ENCODE results near the gene SFT2D1. TPM values are rescaled to one million over a fixed set of nuclear protein-coding genes. Genes with fewer than 3 reads are reported as not detected.
"Not testable (repeated sequence)": the region's sequence is repeated elsewhere in the genome, so short reads cannot be mapped to it uniquely, and the experiment has no call there.

The SFT2D1 gene
- total RNA-seq, 3 donors from 2014 or later = 58.7 to 65.4 (median 60.7) TPM

DNA sequence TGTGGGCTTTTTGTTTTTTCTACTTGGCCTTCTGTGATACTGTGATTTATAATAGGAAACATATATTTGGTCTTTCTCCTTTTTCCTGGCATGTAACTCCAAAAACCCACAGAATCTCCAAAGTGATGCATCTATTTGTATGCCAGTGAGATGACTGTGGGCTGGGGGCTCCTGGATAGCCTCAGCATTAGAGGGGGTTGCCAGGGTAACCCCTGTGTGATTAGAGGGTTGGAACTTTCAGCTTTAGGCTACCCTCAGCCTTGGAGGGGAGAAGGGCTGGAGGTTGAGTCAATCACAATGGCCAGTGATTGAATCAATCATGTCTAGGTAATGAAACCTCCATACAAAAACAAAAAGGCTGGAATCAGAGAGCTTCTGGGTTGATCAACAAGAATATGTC lies 10.6 kb upstream of the SFT2D1 start:
- H3K36me3 Mint-ChIP-seq (ENCODE audit: insufficient read depth) = no peaks in the 10 kb centered on the region
- peaks cover 15% of the 10 kb centered on the region for H3K27me3 Mint-ChIP-seq (ENCODE audit: low read depth)
- H3K4me3 Mint-ChIP-seq = no peak overlapping the region
- peaks cover 25% of the 10 kb centered on the region for H3K9me3 Mint-ChIP-seq
- DNase-seq (no peak), ATAC-seq (no peak)
- peaks cover 5% of the 10 kb centered on the region for H3K4me1 Mint-ChIP-seq (ENCODE audit: low read depth)

DNA sequence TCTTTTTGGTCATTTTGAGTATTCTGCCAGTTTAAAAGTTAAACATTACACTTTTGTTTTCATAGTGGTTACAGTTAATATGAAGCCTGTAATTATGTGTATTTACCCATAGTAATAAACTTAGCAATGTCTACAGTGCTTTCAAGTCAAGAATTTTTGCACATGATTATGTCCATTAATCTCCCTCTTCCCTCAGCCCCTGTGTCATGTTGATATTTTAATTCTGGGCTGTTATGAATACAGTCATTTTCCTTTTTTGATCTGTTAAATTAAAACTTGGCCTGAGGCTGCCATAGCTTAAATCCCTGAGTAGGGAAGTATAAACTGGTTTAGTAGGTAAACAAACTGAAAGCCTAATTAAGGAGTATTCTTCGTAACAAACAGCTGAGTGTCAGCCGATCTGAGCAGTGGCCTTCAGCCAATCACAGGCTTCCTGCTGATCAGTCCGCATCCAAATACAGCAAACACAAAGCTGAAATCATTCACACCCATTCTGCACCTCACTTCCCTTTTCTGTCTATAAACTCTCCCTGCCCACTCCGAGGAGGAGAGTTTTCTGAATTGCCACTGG lies 9.5 kb upstream of the SFT2D1 start:
- peaks cover 15% of the 10 kb centered on the region for H3K27me3 Mint-ChIP-seq (ENCODE audit: low read depth)
- H3K4me3 Mint-ChIP-seq = no peak overlapping the region
- ATAC-seq (no peak), DNase-seq (no peak)
- H3K36me3 Mint-ChIP-seq (ENCODE audit: insufficient read depth) = no peaks in the 10 kb centered on the region
- H3K4me1 Mint-ChIP-seq (ENCODE audit: low read depth) = peaks cover 6% of the 10 kb centered on the region
- H3K9me3 Mint-ChIP-seq = peaks cover 25% of the 10 kb centered on the region

DNA sequence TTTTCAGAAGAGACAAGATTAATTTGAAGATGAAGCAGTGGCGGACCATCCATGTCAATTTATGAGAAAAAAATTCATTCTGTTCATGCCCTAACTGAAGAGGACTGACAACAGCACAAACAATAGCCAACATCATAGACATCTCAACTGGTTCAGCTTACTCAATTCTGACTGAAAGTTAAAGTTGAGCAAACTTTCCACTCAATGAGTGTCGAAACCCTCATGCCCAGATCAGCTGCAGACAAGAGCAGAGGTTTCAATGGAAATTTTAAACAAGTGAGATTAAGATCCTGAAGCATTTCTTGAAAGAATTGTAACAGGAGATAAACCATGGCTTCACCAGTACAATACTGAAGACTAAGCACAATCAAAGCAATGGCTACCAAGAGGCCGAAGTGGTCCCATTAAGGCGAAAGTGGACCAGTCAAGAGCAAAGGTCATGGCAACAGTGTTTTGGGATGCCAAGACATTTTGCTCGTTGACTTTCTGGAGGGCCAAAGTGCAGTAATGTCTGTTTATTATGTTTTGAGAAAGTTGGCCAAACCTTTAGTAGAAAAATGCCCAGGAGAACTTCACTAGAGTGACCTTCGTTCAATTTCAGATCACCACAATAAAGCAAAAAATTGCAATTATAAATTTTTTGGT lies 6.1 kb upstream of the SFT2D1 start:
- no peak for DNase-seq
- no peak for ATAC-seq
- Mint-ChIP-seq H3K36me3 (ENCODE audit: insufficient read depth) (no peaks in the 10 kb centered on the region), H3K4me1 (ENCODE audit: low read depth) (peaks cover 6% of the 10 kb centered on the region), H3K27me3 (ENCODE audit: low read depth) (peaks cover 2% of the 10 kb centered on the region), H3K4me3 (no peak overlapping the region), H3K9me3 (peaks cover 25% of the 10 kb centered on the region)

- Mint-ChIP-seq H3K4me1 (ENCODE audit: low read depth) (peaks cover 8% of the 10 kb centered on the region), H3K4me3 (no peak overlapping the region)
- no peak for ATAC-seq
Measured at GRCh38 chr6:166346965-166347364, 4.6 kb upstream of the SFT2D1 start.

DNA sequence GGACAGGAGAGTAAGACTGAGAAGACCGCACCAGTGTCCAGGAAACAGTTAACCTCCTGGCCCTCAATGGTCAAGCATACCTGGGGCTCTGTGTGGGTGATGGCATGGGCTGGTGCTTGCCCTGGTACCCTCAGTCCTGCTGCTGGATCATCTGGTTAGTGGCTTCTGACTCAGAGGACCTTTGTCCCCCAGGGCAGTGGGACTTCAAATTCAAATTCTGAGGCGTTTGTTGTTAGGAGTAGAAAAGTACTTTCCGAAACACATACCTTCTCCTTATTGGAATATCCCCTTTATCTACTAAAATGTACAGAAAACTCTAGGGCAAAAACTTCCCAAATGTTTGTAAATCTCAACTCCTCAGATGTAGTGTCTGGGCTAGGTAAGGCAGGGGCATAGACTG lies 4.1 kb upstream of the SFT2D1 start:
- no peak overlapping the region for H3K4me3 Mint-ChIP-seq
- peaks cover 10% of the 10 kb centered on the region for H3K4me1 Mint-ChIP-seq (ENCODE audit: low read depth)
- peaks cover 2% of the 10 kb centered on the region for H3K36me3 Mint-ChIP-seq (ENCODE audit: insufficient read depth)
- no peaks in the 10 kb centered on the region for H3K27me3 Mint-ChIP-seq (ENCODE audit: low read depth)
- DNase-seq (no peak), ATAC-seq (no peak)
- peaks cover 22% of the 10 kb centered on the region for H3K9me3 Mint-ChIP-seq

More at GRCh38 chr6:166346965-166347364, 4.6 kb upstream of the SFT2D1 start:
- no peak for DNase-seq
- H3K9me3 Mint-ChIP-seq = peaks cover 25% of the 10 kb centered on the region
- H3K36me3 Mint-ChIP-seq (ENCODE audit: insufficient read depth) = peaks cover under 1% of the 10 kb centered on the region
- H3K27me3 Mint-ChIP-seq (ENCODE audit: low read depth) = no peaks in the 10 kb centered on the region

DNA sequence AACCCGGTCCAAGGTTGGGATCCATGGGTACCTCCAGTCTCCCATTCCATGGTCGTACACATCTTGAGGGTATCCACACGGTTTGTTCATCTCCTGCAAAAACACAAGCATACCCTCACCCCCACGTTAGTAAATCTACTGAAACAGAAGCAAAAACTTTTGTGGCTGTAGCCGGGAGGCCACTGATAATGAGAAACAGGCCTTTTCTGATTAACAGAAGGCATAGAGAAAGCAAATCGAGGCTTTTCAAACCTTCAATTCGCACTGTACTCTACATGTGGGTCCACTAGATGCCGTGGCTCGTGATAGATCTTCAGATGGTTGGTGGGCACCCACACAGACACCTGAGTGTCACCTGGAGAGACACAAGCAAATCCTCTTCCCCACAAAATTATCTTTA lies 3.3 kb upstream of the SFT2D1 start:
- Mint-ChIP-seq H3K9me3 (peaks cover 16% of the 10 kb centered on the region), H3K4me1 (ENCODE audit: low read depth) (peaks cover 12% of the 10 kb centered on the region)
- not testable (repeated sequence) for H3K36me3 Mint-ChIP-seq (ENCODE audit: insufficient read depth); H3K27me3 Mint-ChIP-seq (ENCODE audit: low read depth); ATAC-seq; H3K4me3 Mint-ChIP-seq; DNase-seq

GRCh38 chr6:166344921-166345320 lies 2.6 kb upstream of the SFT2D1 start:
- ATAC-seq, H3K9me3 Mint-ChIP-seq: not testable (repeated sequence)

GRCh38 chr6:166344240-166344639 lies 1.9 kb upstream of the SFT2D1 start:
- Mint-ChIP-seq H3K27me3 (ENCODE audit: low read depth) (no peaks in the 10 kb centered on the region), H3K4me3 (no peak overlapping the region), H3K4me1 (ENCODE audit: low read depth) (peaks cover 12% of the 10 kb centered on the region), H3K36me3 (ENCODE audit: insufficient read depth) (peaks cover 2% of the 10 kb centered on the region), H3K9me3 (peaks cover 2% of the 10 kb centered on the region)
- no peak for DNase-seq
- no peak for ATAC-seq

More at GRCh38 chr6:166344921-166345320, 2.6 kb upstream of the SFT2D1 start:
- not testable (repeated sequence) for H3K36me3 Mint-ChIP-seq (ENCODE audit: insufficient read depth); H3K27me3 Mint-ChIP-seq (ENCODE audit: low read depth); H3K4me3 Mint-ChIP-seq; DNase-seq
- H3K4me1 Mint-ChIP-seq (ENCODE audit: low read depth) = peaks cover 12% of the 10 kb centered on the region

- Mint-ChIP-seq H3K4me3 (peak overlapping the region; percentile 97), H3K9me3 (no peaks in the 10 kb centered on the region), H3K4me1 (ENCODE audit: low read depth) (peaks cover 9% of the 10 kb centered on the region), H3K27me3 (ENCODE audit: low read depth) (no peaks in the 10 kb centered on the region), H3K36me3 (ENCODE audit: insufficient read depth) (peaks cover 5% of the 10 kb centered on the region)
- DNase-seq = no peak
- ATAC-seq = no peak
Measured at GRCh38 chr6:166343150-166343487, 774 bp upstream of the SFT2D1 start.

DNA sequence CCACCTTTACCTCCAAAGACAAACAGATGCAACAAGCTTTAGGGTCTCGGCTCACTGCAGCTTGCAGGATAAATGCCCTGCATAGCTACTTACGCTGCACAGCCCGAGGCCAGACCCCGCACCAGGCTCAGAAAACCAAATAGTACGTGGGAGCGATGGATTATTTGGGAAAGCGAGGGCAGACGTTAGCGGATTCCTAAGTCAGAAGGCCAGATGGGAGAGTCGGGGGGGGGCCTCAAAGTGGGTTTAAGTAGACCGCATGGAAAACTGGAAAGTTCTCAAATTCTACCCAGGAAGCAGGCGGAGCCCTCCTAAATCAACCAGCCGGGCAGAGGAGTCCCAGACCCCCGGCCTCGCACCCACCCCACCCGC lies 382 bp downstream of the SFT2D1 start:
- DNase-seq = no peak
- Mint-ChIP-seq H3K36me3 (ENCODE audit: insufficient read depth) (peaks cover 5% of the 10 kb centered on the region), H3K4me1 (ENCODE audit: low read depth) (peaks cover 7% of the 10 kb centered on the region), H3K27me3 (ENCODE audit: low read depth) (no peaks in the 10 kb centered on the region), H3K4me3 (peak overlapping the region; percentile 97), H3K9me3 (no peaks in the 10 kb centered on the region)
- ATAC-seq = peak; percentile 36 to 37

DNA sequence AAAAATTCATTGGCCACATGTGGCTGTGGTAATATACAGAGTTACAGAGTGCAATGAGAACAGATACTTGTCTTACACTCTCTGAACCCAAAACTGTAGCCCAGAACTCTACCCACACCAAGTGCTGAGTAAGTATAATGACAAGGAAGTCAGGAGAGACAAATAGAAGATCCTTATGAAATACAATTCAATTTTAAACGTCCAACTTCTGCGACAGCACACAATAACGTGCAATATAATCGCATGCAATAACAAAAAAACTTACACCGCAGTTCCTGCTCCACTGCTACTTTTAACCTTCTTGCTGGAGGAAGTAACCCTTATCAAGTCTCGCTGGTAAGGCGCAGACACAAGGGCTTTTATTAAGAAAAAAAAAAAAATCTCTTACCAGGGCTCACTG lies 881 bp downstream of the SFT2D1 start:
- Mint-ChIP-seq H3K36me3 (ENCODE audit: insufficient read depth) (peaks cover 5% of the 10 kb centered on the region), H3K27me3 (ENCODE audit: low read depth) (no peaks in the 10 kb centered on the region), H3K4me1 (ENCODE audit: low read depth) (peaks cover 8% of the 10 kb centered on the region), H3K9me3 (no peaks in the 10 kb centered on the region), H3K4me3 (peak overlapping the region; percentile 97)
- DNase-seq = no peak
- ATAC-seq = no peak

DNA sequence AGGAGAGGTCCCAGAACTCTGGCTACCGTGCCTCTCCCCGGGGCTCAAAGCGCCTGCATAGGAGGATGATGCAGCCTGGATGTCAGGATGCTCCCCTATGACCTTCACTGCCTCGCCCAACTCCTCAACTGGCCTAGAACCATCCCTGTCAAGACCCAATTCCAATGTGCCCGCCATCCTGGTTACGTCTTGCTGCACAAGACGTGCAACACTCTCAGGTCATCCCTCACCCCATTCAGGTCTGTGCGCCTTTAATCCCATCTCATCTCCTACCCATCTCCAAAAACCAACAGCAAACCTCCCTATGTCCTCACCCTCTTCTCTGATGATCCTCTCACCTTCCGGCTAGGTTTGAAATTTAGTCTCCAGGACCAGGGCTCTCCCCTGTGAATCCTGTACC lies 3.5 kb downstream of the SFT2D1 start:
- ATAC-seq = no peak
- Mint-ChIP-seq H3K9me3 (no peaks in the 10 kb centered on the region), H3K4me1 (ENCODE audit: low read depth) (peaks cover 35% of the 10 kb centered on the region), H3K27me3 (ENCODE audit: low read depth) (no peaks in the 10 kb centered on the region), H3K36me3 (ENCODE audit: insufficient read depth) (peaks cover 20% of the 10 kb centered on the region), H3K4me3 (no peak overlapping the region)
- DNase-seq = no peak

DNA sequence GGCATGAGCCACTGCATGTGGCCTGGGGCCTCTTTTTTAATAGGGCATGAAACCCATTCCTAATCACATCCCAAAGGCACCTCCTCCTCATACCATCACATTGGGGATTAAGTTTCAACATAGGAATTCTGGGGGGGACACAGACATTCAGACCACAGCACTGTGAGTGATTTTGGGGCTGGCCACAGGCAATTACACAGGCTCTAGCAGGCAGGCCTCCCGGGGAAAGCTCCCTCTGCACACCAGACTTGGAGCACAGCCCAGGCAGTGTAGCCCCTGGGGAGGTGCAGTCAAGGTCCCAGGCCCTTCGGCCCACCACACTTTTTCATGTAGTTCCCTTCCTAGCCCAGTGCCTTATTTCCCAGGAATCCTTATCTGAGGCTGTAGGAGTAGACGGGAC lies 5.5 kb downstream of the SFT2D1 start:
- DNase-seq = no peak
- Mint-ChIP-seq H3K27me3 (ENCODE audit: low read depth) (no peaks in the 10 kb centered on the region), H3K9me3 (no peaks in the 10 kb centered on the region), H3K36me3 (ENCODE audit: insufficient read depth) (peaks cover 25% of the 10 kb centered on the region), H3K4me1 (ENCODE audit: low read depth) (peaks cover 49% of the 10 kb centered on the region), H3K4me3 (no peak overlapping the region)
- no peak for ATAC-seq

- DNase-seq (no peak), ATAC-seq (peak in 1 of 2 donors; percentile 19)
- Mint-ChIP-seq H3K27me3 (ENCODE audit: low read depth) (no peaks in the 10 kb centered on the region), H3K9me3 (no peaks in the 10 kb centered on the region), H3K4me1 (ENCODE audit: low read depth) (peaks cover 47% of the 10 kb centered on the region), H3K4me3 (no peak overlapping the region), H3K36me3 (ENCODE audit: insufficient read depth) (peaks cover 24% of the 10 kb centered on the region)
Measured at GRCh38 chr6:166335378-166336302, 6.7 kb downstream of the SFT2D1 start.

- H3K36me3 Mint-ChIP-seq (ENCODE audit: insufficient read depth) = peaks cover 24% of the 10 kb centered on the region
- DNase-seq = no peak
- no peak overlapping the region for H3K4me3 Mint-ChIP-seq
- no peaks in the 10 kb centered on the region for H3K27me3 Mint-ChIP-seq (ENCODE audit: low read depth)
- peaks cover 47% of the 10 kb centered on the region for H3K4me1 Mint-ChIP-seq (ENCODE audit: low read depth)
- ATAC-seq = no peak
- H3K9me3 Mint-ChIP-seq = no peaks in the 10 kb centered on the region
Measured at GRCh38 chr6:166334878-166335277, 7.5 kb downstream of the SFT2D1 start.

Data from activated T-cell treated with anti-CD3 and anti-CD28 coated beads, Interleukin-2, amount 50 U/mL, for 4 hours (primary cell).